Neutrophil (primary cell): ENCODE data around the gene POLR1G.
A peak's percentile ranks its signal among the peaks of the same experiment; 100 is the strongest.

Experiments used
- H3K27ac ChIP-seq: fragments of 200-600 bp; sonication (generic); 2 replicates; pipeline ENCODE4 v1.5.1; 2016; ENCODE audit warnings: mild to moderate bottlenecking, moderate library complexity
- H3K27me3 ChIP-seq: fragments of 200-600 bp; sonication (generic); 2 replicates; pipeline ENCODE4 v1.6.0; 2016; ENCODE audit warnings: mild to moderate bottlenecking
- H3K36me3 ChIP-seq: fragments of 200-600 bp; sonication (generic); 2 replicates; pipeline ENCODE4 v1.5.1; 2017
- H3K4me1 ChIP-seq, 2 experiments: fragments of 200-600 bp in 1 of 2; sonication (generic) in 1 of 2; 1 replicate in 1 of 2; 2 replicates in 1 of 2; pipeline versions ENCODE4 v1.5.1 to v1.6.1; 2013 to 2016; ENCODE audit warnings: low read depth in 1 of 2, low read length in 1 of 2, mild to moderate bottlenecking in 1 of 2, moderate library complexity in 1 of 2; ENCODE audit not compliant: control insufficient read depth in 1 of 2, insufficient read depth in 1 of 2
- H3K4me3 ChIP-seq, 2 experiments: fragments of 200-600 bp in 1 of 2; sonication (generic) in 1 of 2; 1 replicate in 1 of 2; 2 replicates in 1 of 2; pipeline ENCODE4 v1.5.1; 2013 to 2016; ENCODE audit warnings: low read depth in 1 of 2, low read length in 1 of 2, mild to moderate bottlenecking in 1 of 2, moderate library complexity in 1 of 2
- H3K9me3 ChIP-seq: fragments of 200-600 bp; sonication (generic); 2 replicates; pipeline ENCODE4 v1.5.1; 2016
- TF ChIP-seq, protein P1 (sequence below): fragments of 200-600 bp; sonication (generic); IDR thresholded peaks from 2 replicates; pipeline ENCODE4 v1.5.1; 2016; ENCODE audit warnings: antibody characterized with exemption

POLR1G gene

DNA sequence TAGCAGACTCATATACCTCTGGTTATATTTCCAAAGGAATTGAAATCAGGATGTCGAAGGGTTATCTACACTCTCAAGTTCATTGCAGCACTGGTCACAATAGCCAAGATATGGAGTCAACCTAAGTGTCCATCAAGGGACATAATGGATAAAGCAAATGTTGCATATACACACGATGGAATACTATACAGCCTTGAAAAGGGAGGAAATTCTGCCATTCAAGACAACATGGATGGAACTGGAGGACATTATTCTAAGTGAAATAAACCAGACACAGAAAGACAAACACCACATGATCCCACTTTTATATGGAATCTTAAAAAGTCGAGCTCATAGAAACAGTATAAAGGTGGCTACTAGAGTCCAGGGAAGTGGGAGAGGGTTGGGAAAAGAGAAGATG is 30.9 kb downstream of the POLR1G start:
- no peak overlapping the region for H3K4me3 ChIP-seq
- H3K36me3 ChIP-seq, result no peaks in the 10 kb centered on the region
- no peak overlapping the region for H3K27ac ChIP-seq
- no peaks in the 10 kb centered on the region for H3K9me3 ChIP-seq
- TF ChIP-seq, protein P1, sequence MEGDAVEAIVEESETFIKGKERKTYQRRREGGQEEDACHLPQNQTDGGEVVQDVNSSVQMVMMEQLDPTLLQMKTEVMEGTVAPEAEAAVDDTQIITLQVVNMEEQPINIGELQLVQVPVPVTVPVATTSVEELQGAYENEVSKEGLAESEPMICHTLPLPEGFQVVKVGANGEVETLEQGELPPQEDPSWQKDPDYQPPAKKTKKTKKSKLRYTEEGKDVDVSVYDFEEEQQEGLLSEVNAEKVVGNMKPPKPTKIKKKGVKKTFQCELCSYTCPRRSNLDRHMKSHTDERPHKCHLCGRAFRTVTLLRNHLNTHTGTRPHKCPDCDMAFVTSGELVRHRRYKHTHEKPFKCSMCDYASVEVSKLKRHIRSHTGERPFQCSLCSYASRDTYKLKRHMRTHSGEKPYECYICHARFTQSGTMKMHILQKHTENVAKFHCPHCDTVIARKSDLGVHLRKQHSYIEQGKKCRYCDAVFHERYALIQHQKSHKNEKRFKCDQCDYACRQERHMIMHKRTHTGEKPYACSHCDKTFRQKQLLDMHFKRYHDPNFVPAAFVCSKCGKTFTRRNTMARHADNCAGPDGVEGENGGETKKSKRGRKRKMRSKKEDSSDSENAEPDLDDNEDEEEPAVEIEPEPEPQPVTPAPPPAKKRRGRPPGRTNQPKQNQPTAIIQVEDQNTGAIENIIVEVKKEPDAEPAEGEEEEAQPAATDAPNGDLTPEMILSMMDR, result no peak
- H3K27me3 ChIP-seq, result peaks cover 30% of the 10 kb centered on the region
- peaks cover 13 to 19% of the 10 kb centered on the region in 2 experiments for H3K4me1 ChIP-seq

DNA sequence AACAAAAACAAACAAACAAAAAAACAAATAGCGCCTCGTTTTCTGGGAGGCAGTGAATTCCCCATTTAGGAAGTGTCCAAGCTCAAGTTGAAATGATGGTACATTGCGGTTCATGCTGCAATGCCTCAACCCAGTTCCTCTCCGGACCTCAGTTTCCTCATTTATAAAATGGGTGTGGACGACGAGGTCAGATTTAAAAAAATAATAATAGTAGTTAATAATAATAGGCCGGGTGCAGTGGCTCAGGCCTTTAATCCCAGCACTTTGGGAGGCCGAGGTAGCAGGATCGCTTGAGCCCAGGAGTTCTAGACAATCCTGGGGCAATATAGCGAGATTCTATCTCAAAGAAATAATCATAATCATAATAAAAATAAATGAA is 32.7 kb downstream of the POLR1G start:
- TF ChIP-seq, protein P1, result no peak
- peak overlapping the region; percentile 76 for H3K27ac ChIP-seq
- peaks cover 36% of the 10 kb centered on the region for H3K27me3 ChIP-seq

DNA sequence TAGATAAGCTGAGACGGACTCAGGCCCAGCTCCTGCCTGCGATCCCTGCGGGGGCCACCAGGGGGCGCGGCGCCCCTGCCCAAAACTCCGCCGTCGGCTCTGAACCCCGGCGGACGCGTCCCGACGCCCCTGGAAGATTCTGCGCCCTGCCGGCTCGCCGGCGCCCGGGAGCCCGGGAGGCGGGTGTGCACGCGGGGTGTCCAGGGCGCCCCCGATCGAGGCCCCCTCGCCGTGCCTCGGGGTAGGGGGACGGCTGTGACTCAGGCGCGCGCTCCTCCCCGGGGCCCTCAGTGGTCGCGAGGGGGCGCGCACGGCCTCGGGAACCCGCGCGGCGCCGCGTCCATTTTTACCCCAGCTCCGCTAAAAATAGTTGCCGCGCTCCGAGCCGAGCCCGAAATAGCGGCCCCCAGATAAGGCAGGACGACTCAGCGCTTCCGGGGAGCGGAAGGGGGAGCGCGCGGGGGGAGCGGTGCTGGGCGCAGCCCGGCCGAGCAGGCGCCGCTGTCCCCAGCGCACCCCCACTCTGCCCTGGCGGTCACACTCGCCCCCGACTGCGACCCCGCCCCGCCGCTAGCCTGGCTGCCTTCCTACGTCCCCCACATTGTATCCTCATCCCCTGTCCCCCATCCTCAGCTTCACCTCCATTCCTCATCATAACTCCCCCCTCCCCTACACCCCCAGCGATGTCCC is 33.3 kb downstream of the POLR1G start:
- TF ChIP-seq, protein P1, result peak; percentile 98
- H3K4me3 ChIP-seq, result peak overlapping the region; percentile 64 to 78
- H3K27me3 ChIP-seq, result peaks cover 41% of the 10 kb centered on the region
- H3K36me3 ChIP-seq, result no peaks in the 10 kb centered on the region
- peaks cover 35 to 43% of the 10 kb centered on the region in 2 experiments for H3K4me1 ChIP-seq
- H3K27ac ChIP-seq, result peak overlapping the region; percentile 76
- no peaks in the 10 kb centered on the region for H3K9me3 ChIP-seq

More for the DNA sequence above, 32.7 kb downstream of the POLR1G start:
- Histone ChIP-seq H3K9me3 (no peaks in the 10 kb centered on the region), H3K4me1 (peaks cover 30 to 38% of the 10 kb centered on the region in 2 experiments), H3K4me3 (peak overlapping the region; percentile 64 to 78), H3K36me3 (no peaks in the 10 kb centered on the region)

DNA sequence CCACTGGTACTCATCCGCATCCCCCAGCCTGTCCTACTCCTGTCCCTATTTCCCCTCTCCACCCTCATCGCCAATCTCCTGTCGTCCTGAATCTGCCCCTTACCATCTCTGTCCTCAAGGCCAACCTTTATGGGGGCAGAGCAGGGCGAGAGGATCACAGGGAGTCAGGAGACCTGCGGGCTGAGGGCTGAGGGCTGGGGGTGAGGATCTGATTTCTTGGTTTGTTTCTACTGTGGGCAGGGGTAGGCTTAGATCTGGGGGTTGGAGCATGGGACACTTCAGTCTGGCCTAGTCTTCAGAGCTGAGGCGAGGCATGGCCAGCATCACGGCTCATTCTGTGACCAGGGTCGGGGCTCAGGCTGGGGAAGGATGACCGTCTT is 33.8 kb downstream of the POLR1G start:
- Histone ChIP-seq H3K4me3 (peak overlapping the region; percentile 64 to 78), H3K4me1 (peaks cover 38 to 48% of the 10 kb centered on the region in 2 experiments), H3K27me3 (peaks cover 46% of the 10 kb centered on the region), H3K27ac (peak overlapping the region; percentile 76), H3K9me3 (no peaks in the 10 kb centered on the region), H3K36me3 (no peaks in the 10 kb centered on the region)
- TF ChIP-seq, protein P1, result no peak

DNA sequence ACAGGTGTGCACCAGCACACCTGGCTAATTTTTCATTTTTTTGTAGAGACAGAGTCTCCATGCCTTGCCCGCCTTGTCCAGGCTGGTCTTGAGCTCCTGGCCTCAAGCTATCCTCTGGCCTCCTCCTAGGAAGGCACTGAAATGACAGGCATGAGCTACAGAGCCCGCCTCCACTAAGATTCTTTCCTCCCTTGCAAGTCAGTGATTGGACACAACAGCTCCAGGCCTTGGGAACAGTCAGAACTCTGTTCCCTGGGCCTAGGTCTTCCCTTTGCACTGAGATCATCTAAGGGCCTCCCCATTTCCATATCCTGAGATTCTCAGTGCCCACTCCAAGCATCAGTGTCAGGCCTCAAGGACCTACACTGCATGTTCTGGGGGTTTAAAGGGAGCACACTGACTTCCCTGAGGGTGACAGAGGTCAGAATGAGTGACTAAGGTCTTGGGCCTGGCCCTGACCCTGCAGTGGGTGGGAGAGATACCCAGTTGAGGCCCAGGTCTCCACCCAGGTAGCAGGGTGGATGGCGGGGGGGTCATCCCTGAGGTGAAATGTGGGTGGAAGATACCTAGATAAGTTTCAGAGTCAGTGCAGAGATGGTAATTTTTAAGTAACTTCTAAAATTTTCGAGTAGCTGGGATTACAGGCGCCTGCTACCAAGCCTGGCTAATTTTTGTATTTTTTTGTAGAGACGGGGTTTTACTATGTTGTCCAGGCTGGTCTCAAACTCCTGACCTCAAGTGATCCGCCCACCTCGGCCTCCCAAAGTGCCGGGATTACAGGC is 34.6 kb downstream of the POLR1G start:
- H3K4me1 ChIP-seq, result peaks cover 38 to 48% of the 10 kb centered on the region in 2 experiments
- H3K27ac ChIP-seq, result no peak overlapping the region
- no peak overlapping the region for H3K4me3 ChIP-seq
- TF ChIP-seq, protein P1, result no peak
- peaks cover 50% of the 10 kb centered on the region for H3K27me3 ChIP-seq
- no peaks in the 10 kb centered on the region for H3K36me3 ChIP-seq
- no peaks in the 10 kb centered on the region for H3K9me3 ChIP-seq
